Measurements from ENCODE around the gene IL4I1.

GRCh38 chr19:49940482-49940791, 43.8 kb upstream of the IL4I1 start:
- no peak for TF ChIP-seq EZH2 (IDR thresholded peaks at IDR 0.05; ENCODE audit: insufficient read depth, poor library complexity, severe bottlenecking)
- TF ChIP-seq EZH2phosphoT487 (IDR thresholded peaks at IDR 0.05; ENCODE audit: insufficient read depth, low read depth) = no peak
